ENCODE measurements around the gene DPH6.
A peak's percentile ranks its signal among the peaks of the same experiment; 100 is the strongest.
"Not testable (repeated sequence)": the region's sequence is repeated elsewhere in the genome, so short reads cannot be mapped to it uniquely, and the experiment has no call there.

DPH6 gene, protein sequence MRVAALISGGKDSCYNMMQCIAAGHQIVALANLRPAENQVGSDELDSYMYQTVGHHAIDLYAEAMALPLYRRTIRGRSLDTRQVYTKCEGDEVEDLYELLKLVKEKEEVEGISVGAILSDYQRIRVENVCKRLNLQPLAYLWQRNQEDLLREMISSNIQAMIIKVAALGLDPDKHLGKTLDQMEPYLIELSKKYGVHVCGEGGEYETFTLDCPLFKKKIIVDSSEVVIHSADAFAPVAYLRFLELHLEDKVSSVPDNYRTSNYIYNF

DNA sequence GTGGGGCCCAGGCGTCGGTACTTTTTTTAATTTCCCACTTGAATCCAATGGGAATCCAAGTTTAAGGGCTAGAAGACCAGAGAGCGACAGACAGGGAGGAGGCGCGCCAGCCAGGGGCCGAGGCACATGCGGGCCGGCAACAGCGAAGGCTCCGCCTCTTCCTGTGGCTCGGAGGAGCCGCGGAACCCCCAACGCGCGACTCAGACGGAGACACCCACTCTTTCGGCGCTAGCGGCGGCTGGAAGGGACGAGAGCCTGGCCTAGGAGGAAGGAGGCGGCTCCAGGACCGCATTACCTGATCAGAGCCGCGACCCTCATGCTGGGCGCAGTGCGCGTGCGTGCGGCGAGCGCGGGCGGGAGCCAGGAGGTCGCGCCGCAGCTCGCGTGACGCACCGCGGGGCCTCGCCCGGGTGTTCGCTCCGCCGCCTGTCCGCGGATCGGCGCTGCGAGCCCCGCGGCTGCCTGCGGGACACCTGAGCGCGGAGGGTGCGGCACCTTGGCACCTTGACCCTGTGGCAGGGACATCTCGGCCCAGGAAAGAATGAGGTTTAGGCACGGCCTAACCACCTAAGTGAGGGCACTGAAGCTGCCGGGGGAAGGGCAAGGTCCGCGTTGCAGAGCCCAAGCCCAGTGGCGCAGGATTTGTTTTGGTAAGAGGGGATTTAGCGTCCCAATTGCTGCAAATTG is at the start of gene DPH6:
TSS of gene DPH6 (minus strand) at position 342 of the 687 bp plus-strand sequence. CDS start at position 318, 24 bp downstream.
- DNase-seq, result peak; percentile 77

DNA sequence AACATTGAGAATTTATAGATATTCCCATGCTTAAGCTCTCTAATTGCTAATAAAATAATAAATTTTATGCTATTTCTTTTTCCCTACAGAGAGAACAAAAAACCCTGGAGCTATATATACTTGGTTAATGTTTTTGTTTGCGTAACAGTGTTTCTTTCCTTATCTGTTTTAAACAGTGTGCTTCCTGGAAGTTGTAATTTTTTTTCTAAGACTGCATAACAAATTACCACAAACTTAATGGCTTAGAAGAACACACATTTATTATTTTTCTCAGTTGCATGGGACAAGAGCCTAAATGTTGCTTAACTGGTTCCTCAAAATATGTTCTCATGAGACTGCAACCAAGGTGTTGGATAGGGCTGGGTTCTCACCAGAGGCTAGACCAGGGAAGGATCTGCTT is 49.7 kb upstream of the DPH6 start:
- no peak for DNase-seq

DNA sequence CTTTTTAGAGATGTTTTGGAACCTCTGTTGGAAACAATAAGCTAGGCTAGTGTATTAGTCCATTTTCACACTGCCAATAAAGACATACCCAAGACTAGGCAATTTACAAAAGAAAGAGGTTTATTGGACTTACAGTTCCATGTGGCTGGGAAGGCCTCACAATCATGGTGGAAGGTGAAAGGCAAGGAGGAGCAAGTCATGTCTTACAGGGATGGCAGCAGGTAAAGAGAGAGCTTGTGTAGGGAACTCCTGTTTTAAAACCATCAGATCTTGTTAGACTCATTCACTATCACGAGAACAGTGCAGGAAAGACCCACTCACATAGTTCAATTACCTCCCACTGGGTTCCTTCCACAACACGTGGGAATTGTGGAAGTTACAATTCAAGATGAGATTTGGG is 46.0 kb upstream of the DPH6 start:
- not testable (repeated sequence) for DNase-seq

DNA sequence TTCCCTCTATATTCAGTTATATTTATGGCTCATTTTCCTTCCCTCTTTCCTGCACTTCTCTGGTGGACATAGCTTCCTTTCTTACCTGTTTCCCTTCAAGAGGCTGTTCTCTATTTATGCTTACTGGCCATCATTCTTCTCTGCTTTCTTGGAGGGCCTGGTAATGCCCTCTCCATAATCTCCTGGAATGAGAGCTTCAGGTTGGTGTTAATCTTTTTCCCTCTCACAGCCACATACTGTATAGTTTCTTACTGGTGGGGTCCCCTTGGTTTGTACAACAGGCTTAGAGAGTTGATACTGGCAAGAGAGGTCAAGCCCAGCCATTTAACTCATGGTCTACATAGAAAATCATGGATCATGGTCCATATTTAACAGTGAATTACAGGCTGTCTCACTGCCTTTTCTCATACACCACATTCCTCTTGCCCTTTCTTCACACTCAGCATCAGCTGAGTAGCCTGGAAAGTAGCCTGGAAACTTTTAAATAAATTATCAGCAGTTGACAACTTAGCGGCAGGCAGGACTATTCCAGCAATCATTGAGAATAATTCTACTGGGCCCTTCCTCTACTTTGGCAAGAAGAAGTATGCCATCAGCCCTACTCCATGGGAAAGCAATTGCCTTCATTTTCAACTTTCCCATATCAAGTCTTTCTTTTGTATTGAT is 38.0 kb upstream of the DPH6 start:
- no peak for DNase-seq

DNA sequence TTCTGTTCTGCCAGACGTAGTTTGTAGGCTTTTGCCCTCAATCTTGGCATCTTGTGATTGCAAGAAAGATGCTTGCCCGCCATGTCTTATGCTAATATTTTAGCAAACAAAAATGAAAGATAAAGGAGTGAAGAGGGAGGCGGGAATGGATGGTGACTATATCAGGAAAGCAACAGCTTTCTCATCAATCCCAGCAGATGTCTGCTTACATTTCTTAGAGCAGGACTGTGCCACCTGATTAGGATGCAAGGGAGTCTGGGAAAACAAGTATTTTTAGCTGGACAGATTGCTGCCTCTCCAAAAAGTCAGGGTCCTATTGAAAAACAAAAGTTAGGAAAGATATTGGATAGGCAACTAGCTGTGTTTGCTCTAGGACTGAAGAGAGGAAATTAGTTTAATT is 34.6 kb upstream of the DPH6 start:
- no peak for DNase-seq

DNA sequence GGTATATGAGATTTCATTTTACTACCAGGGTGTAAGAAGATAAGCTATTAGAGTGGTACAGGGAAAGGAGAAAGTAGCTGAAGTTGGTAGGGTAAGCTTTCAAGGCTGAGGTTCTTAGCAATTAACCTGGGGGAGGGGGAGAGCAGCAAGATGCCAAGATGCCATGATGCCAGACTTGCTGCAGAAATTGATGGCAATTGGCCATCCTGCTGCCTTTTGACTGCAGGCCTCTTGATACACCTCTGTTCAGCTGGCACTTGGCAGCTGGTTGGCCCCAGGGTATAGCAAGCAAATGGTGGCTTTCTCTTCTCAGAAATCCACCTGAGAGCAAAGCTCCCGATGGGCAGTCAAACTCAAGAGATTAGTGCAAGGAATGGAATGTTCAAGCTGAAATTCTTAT is 21.4 kb upstream of the DPH6 start:
- no peak for DNase-seq

DNA sequence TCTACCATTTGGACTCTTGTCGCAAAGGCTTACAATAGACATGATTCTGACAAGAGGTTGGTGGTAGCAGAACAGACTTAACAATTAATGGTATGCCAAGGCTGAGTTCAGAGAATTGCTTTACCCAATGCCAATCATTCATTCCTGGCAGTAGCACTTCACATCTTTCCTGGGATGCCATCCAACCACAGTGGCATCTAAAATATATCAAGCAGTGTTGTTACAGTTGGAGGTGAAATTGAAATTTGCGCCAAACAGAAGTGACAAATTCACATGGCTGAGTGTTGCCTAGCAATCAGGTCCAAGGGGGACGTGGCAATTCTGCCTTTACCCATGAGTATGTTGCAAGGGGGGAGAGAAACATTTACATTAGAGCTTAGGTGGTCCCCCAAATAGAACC is 21.0 kb upstream of the DPH6 start:
- no peak for DNase-seq

DNA sequence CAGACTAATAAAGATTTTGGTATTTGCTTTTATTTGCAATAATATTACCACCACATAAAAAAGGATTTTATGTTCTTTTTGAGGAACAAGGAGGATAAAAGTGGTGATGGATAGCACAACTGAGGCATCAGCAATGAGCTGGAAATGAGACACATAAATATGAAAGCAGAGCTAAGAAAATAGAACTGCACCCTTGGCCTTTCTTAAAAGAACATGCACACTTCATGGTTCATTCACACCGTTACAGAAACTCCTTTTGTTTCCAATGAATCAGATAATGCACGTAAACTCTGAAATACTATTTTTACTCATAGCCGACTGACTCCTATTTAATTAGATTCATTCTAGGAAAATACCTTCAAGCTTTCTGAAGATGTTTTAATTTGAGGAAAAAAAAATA is 19.9 kb upstream of the DPH6 start:
- DNase-seq, result no peak

DNA sequence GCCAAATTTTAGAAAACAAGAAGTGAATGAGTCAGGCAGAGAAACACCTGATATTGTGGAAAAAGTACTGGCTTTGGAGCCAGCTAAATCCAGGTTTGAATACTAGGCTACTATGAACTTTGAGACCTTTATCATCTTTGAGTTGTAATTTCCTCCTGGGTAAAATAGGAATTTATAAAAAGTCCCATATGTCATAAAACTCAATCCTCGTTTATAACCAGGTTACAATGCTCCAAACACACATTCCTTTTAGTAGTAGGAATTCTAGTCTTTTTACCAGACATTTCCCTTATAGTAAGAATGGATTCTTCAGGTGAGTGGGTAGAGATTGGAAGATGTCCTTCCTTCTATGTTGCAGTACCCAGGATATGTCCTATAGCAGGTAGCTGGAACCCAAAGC is 16.7 kb upstream of the DPH6 start:
- no peak for DNase-seq

DNA sequence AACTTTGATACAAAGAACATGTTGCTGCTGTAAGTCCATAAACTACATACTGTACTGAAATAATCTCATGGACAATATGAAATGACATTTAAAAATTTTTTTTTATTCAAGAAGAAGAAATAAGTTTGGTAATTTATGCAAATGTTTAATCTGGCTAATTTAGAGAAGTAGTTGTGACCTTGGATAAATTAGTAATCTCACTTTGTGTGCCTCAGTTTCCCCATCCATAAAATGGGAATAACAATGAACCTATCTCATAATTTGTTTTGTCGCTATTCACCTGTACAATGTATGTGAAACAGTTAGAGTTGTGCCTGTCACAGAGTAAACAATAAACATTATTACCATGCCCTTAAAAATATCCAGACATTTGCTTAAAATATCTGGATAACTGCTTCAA is 15.3 kb upstream of the DPH6 start:
- no peak for DNase-seq

DNA sequence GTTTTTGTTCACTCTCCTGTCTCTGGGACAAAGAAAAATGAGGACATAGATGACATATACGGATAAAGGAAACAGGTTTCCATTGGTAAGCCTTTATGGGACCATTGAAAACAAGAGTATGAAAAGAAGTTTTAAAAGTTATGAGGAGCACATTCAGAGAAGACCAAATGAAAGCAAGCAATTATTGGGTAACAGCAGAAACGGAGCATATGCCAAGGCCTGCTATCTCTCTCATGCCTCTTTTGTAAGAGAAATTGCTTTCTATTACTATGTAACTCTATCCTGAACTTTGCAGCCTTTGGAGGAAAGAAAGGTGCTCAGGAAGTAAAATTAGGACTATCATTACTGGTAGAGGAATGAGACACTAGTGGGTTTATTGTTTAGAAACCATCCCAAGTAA is 14.9 kb upstream of the DPH6 start:
- DNase-seq, result no peak

DNA sequence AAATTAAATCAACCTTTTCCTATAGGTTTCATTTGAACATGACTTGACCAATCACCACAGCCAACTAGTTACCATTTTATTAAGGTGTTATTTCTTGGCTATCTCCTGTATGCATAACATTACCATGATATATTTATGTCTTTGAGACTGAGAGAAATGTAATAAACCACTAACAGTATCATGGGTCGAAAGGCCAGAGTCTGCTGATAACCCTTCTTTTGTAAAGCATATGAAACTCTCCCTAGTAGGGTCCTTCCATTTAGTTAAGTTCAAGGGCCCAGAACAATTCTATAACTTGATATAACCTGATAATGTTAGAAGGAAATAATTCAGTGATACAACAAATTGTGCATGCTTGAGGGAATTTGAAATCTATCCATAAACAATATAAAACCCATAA is 14.3 kb upstream of the DPH6 start:
- DNase-seq, result no peak

DNA sequence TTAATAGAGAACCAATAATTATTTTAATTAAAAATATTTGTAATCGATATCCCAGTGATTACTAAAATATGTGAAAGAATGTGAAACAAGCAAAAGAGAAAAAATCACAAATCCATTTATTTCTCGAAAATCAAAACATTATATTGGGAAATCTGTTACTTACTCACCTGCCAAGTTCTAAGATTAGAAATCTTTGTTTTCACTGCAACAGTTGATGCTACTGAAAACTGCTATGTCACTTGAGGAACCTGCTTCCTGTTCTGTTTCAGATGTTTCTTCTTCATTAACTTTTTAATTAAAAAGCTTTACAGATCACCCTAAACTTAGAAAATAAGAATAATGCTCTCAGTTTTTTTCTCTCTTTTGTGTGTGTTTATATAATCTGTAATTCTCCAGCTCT is 13.7 kb upstream of the DPH6 start:
- DNase-seq, result no peak

DNA sequence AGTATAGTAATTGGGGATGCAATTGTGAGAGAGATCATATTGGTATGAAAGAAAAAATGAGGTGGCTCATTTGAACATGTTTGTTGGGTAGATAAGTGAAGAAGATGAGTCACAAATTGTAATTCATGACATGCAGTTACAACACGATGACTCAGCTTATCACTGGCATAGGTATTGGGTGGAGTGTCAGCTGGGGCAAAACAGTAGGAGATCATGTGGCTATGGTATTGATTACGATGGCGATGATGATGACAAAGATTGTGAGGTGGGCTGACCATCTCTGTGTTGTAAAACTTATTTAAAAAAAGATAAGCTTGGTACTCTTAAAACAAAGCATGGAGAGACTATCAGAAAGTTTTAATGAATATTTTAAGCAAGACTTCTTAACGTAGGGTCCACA is 11.6 kb upstream of the DPH6 start:
- DNase-seq, result no peak

DNA sequence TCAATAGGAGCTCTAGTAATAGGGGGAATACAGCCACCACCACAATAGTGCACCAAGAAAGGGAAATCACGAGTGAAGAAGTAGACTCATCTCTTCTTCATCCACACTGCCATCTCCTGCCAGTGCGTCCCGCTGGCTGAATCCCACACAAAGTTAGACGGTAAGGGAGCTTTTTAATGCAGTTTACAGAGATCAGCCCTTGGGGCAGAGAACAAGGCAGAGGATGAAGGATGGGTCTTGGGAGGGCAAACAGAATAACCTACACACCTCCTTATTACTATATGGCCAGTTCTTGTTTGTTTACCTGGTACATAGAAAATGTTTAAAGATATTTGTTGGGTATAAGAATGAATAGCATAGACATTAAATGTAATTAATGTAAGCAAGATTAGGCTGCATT is 11.0 kb upstream of the DPH6 start:
- DNase-seq, result no peak

DNA sequence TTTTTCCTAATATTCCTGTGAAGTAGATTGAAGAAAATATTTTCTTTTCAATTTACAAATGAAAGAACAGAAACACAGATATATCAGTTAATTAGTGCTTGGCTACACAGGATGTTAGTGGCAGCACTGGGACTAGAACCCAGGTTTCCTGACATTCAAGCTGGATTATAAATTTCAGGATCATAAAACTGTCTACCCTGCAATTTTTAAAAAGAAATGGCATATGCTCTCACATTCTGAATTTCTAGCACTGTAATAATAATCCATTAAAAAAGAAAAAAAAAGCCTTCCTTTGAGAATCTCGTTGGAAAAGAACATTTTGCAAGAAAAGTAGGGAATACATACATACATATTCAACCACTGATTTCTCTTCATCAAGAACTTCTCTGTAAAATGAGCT is 9.3 kb upstream of the DPH6 start:
- DNase-seq, result no peak

DNA sequence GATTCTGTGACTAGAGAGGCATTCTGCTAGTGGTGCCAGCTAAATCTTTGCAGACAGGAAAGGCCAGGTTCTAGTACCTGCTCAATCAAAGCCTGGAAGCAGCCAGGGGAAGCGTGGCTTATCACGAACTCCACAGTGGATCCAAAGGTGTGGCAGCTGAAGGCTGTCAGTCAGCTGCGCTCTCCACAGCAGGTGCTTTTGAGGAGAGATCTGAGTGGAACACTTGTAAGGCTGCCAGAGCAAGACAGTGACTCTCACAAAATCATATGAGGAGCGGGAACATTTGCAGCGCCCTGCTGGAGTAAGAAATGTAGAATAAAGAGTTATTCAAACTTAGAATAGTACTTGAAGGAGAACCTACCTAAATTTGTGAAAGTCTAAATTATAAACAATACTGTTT is 5.0 kb upstream of the DPH6 start:
- no peak for DNase-seq

DNA sequence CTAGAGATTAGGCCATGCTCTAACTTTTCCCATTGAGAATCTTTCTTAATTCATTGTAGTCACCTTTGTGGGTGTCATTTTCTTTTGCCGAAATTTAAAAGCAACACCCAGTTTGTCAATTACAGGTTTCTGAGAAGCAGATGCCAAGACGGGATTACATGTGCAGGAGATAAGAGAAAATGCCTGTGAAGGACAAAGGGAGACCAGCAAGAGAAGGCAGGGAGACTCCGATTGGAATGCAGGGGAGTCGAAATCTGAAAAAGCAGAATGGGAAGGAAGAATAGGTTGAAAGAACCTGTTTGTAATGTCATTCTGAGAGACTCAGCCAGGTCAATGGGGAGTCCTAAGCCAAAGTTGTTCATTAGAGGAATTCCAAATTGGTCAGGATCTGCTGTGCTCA is 3.6 kb upstream of the DPH6 start:
- DNase-seq, result no peak

DNA sequence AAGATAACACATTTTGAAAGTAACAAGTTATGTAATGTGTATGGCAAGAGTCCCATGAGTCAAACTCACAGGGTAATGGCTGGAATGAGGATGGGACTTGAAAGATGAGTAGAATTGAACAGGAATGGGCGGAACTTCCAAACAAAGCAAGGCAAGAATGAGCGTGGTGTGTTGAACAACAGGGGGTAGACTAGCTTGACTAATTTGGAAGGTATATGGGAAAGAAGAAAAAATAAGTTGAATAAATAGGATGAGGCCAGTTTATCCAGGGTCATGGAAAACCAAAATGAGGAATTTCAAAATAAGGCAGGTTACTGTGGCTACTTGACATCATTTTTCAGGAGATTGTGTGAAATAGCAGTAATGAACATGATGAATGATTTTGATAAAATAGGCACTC is 2.5 kb upstream of the DPH6 start:
- DNase-seq, result no peak

DNA sequence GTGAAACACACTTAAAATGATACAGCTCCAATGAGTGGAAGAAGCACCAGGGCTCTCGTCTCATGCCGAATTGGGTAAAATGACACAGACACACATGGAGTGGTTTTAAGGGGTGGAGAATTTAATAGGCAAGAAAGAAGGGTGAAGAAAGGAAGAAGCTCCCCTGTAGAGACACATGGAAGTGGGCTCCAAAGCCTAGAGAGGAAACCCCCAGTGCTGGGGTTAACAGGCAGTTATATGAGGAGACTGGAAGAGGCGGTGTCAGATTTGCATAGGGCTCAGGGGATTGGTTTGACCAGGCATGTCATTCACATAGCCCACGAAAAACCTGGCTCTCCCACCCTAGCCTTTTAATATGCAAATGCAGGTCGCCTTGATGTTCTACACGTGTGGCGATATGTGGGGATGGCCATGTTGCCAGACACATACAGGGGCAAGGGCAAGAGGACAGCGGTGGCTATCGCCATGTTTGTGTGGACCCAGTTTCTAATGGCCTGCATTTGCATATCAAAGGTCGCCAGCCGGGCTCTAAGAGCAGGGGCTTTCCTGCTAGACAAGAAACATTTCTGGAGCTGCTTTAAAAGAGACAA is 1.9 kb upstream of the DPH6 start:
- peak; percentile 17 for DNase-seq

DNA sequence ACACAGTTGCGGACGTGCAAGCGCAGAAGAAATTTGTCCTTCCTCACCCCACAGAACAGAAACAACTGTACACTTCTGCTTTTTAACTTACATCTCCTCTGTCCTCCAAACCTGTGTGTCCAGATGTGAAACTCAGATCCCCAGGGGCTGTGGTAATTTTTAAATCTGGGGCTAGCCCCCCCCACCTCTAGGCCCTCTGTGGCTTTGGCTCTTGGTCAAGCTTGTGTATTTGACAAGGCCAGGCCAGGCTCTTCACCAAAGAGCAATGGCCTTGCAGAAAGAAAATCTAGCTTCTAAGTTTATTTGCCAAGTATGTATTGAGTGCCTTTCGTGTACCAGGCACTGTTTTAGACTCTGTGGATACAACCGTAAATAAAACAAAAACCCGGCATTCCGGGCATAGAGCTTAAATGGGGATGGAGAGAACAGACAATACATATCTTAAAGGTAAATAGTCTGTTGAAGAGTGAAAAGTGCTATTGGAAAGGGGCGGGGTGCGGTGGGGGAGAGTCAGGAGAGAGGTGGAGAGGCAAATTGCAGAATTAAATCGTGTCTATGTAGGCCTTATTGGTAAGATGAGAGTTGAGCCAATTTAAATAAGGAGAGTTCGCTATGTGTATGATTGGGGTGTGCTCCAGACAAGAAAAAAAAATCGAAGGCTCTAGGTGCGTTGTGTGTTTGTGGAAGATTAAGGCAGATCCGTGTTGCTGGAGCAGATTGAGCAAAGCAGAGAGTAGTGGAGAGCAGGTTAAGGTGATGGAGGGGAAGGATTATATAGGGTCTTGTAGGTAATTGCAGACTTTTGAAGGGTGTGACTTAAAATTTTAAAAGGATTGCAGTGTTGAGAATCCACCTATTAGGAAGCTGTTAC is 781 bp upstream of the DPH6 start:
- DNase-seq, result no peak

DNA sequence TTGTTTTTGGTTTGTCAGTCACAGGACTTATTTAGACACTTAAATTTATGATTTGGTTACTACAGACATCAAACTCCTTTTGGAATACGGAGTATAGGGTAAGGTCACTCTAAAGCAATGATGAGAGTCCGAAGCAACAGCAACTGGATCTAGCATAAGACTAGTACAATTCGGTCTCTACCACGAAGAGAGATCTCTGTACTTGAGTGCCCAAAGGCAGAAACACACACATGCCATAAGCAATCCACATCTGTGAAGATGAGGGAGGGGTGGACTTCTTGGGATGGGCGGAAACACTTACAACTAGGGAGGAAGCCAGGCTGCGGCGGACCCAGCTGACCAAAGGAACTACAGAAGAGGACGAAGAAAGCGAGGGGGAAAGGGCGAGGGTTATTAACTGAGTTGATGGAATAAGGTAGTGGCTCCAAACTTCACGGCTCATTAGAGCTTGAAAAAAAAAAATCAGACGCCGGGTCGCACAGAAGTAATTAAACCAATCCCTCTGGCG is 595 bp downstream of the DPH6 start:
- DNase-seq, result peak; percentile 62

DNA sequence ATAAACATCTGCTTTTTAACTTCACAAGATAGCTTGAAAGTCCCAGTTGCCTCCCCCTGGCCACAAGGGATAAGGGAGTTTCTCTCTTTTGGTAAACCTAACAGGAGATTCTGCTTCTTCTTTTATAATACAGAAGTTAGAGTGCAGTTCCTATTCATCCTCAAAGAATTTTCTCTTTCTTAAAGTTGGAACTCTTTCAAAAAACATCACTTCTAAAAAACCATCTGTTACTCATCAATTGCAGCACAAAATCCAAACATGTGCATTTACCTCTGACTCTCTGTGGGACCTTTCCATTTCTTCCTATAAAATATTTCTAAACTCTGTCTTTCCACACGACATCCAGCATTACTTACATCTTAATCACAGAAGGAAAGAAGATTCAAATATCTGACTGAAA is 5.1 kb downstream of the DPH6 start:
- DNase-seq, result no peak
